ENCODE measurements around the gene CACNA1S. TPM values are rescaled to one million over a fixed set of nuclear protein-coding genes. Genes with fewer than 3 reads are reported as not detected.
A peak's percentile ranks its signal among the peaks of the same experiment; 100 is the strongest.

The CACNA1S gene
- total RNA-seq, 2 experiments from 2014 or later = not detected

DNA sequence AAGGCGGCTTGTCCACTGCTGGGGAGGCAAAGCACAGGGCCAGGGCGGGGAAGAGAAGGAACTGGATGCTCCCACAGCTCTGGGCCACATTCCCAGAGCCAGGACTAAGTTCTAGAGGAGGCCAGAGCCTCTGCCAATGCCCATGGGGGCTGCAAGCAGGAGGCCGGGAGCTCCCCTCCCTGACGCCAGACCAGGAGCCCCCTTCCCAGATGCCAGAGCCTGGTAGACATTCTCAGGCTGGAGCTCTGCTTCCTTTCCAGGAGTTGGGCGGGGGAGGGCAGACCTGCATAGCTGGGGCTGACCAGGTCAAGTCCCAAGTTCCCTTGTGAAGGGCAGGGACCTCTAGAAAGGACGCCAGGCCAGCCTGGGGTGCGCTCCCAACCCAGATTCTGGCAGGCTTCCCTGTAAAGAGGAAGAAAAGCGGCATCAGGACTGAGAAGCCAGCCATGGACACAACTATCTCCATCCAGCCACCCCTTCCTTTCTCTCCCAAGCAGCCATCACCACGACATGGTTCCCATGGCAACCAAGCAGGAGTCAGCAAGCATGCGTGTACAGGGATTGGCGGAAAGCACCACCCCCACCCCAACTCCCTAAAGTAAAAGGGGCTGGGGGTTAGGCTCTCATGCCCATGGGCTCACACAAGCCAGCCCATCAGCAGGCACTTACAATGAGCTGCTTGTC, 102.1 kb downstream of the CACNA1S start:
- CTCF ChIA-PET = interaction anchor here (1.2 to 2.4 kb wide), 4 partner anchors 8 to 30 kb away, joined by 4 to 9 read pairs (median 6); no protein-coding TSS in a partner anchor
- ATAC-seq (no peak), DNase-seq (no peak)
- intact Hi-C loops (cut with DNase I, micrococcal nuclease) = loop anchor here in 1 of 2 experiments (10.0 kb wide), 1 partner anchor 945 kb away; the partner anchor contains the start of gene TIMM17A
- peaks cover 9% of the 10 kb centered on the region for H3K36me3 Mint-ChIP-seq (ENCODE audit: low read depth)
- H3K4me1 Mint-ChIP-seq = peaks cover 51% of the 10 kb centered on the region
- H3K4me3 Mint-ChIP-seq = no peak overlapping the region
- POLR2A ChIA-PET = interaction anchor here (0.6 kb wide), 1 partner anchor 37 kb away, joined by 3 read pairs; no protein-coding TSS in a partner anchor
- H3K27me3 Mint-ChIP-seq = no peaks in the 10 kb centered on the region
- no peaks in the 10 kb centered on the region for H3K9me3 Mint-ChIP-seq (ENCODE audit: low read depth)
- H3K27ac Mint-ChIP-seq = no peak overlapping the region

DNA sequence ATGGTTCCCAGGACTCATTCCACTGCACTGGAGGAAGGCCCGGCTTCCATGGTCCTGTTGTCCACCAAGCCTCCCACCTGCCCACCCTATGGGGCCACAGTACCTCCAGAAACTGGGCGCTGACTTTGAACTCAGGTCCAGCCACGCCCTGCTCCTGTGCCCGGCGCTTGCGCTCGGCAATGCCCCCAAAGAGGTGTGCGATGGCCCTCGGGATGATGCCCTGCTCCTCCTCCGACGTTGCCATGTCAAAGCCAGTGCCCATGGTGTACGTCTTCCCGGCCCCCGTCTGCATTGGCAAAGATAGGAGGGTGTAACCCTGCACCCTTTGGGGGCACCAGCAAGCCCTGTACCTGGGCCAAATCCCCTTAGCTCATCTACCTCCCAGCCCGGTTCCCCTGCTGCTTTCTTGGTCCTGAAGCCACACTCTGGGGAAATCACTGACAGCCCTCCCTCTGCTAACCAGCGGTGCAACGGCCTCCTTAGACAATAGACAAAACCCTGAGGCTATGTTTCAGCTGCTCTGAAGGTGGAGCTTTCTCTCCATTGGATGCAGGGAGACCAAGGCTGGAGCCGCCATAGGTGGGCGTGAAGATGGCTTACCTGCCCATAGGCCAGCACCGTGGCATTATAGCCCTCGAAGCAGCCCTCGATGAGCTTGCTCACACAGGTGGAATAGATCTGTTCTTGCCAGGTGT, 103.4 kb downstream of the CACNA1S start:
- POLR2A ChIA-PET = no interaction called here

DNA sequence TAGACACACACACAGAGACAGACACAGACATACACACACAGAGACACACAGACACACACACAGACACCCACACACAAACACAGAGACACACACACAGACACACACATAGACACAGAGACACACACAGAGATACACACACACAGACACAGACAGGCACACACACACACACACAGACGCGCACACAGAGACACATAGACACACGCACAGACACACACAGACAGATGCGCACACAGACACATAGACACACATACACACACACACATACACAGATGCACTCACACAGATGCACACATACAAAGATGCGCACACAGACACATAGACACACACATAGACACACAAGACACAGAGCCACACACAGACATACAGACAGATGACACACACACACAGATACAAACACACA, 104.7 kb downstream of the CACNA1S start:
- Mint-ChIP-seq H3K27me3 (no peaks in the 10 kb centered on the region), H3K36me3 (ENCODE audit: low read depth) (peaks cover 28% of the 10 kb centered on the region), H3K4me3 (no peak overlapping the region), H3K27ac (no peak overlapping the region), H3K4me1 (peaks cover 41% of the 10 kb centered on the region), H3K9me3 (ENCODE audit: low read depth) (no peaks in the 10 kb centered on the region)
- DNase-seq = no peak
- CTCF ChIA-PET = no interaction called here
- ATAC-seq = no peak
- intact Hi-C loops (cut with DNase I, micrococcal nuclease) = no loop called here
- POLR2A ChIA-PET = no interaction called here

More for the DNA sequence above, 103.4 kb downstream of the CACNA1S start:
- DNase-seq (no peak), ATAC-seq (no peak)
- CTCF ChIA-PET = interaction anchor here (0.6 to 1.8 kb wide), 6 partner anchors 10 to 339 kb away, joined by 3 to 9 read pairs (median 4); partner anchors contain the start of gene DDX59
- no peaks in the 10 kb centered on the region for H3K9me3 Mint-ChIP-seq (ENCODE audit: low read depth)
- peaks cover 17% of the 10 kb centered on the region for H3K36me3 Mint-ChIP-seq (ENCODE audit: low read depth)
- no peaks in the 10 kb centered on the region for H3K27me3 Mint-ChIP-seq
- intact Hi-C loops (cut with DNase I, micrococcal nuclease) = no loop called here
- H3K27ac Mint-ChIP-seq = no peak overlapping the region
- peaks cover 42% of the 10 kb centered on the region for H3K4me1 Mint-ChIP-seq
- H3K4me3 Mint-ChIP-seq = no peak overlapping the region

- Mint-ChIP-seq H3K4me1 (peaks cover 40% of the 10 kb centered on the region), H3K27ac (no peak overlapping the region), H3K9me3 (ENCODE audit: low read depth) (no peaks in the 10 kb centered on the region), H3K27me3 (no peaks in the 10 kb centered on the region), H3K4me3 (no peak overlapping the region), H3K36me3 (ENCODE audit: low read depth) (peaks cover 36% of the 10 kb centered on the region)
- intact Hi-C loops (cut with DNase I, micrococcal nuclease) = no loop called here
- ATAC-seq (no peak), DNase-seq (no peak)
- POLR2A ChIA-PET = no interaction called here
- CTCF ChIA-PET = interaction anchor here (0.9 to 1.4 kb wide), 2 partner anchors 9 to 117 kb away, joined by 3 to 4 read pairs; no protein-coding TSS in a partner anchor
These were observed 105.8 kb downstream of the CACNA1S start for GRCh38 chr1:201006450-201006849.

GRCh38 chr1:201004732-201005131, 107.5 kb downstream of the CACNA1S start:
- DNase-seq (no peak), ATAC-seq (no peak)
- Mint-ChIP-seq H3K4me1 (peaks cover 31% of the 10 kb centered on the region), H3K27me3 (no peaks in the 10 kb centered on the region), H3K27ac (no peak overlapping the region), H3K4me3 (no peak overlapping the region), H3K9me3 (ENCODE audit: low read depth) (no peaks in the 10 kb centered on the region), H3K36me3 (ENCODE audit: low read depth) (peaks cover 38% of the 10 kb centered on the region)
- ChIA-PET CTCF (interaction anchor here (1.1 to 1.2 kb wide), 2 partner anchors 33 to 41 kb away, joined by 4 read pairs; no protein-coding TSS in a partner anchor), POLR2A (no interaction called here)
- intact Hi-C loops (cut with DNase I, micrococcal nuclease) = no loop called here

DNA sequence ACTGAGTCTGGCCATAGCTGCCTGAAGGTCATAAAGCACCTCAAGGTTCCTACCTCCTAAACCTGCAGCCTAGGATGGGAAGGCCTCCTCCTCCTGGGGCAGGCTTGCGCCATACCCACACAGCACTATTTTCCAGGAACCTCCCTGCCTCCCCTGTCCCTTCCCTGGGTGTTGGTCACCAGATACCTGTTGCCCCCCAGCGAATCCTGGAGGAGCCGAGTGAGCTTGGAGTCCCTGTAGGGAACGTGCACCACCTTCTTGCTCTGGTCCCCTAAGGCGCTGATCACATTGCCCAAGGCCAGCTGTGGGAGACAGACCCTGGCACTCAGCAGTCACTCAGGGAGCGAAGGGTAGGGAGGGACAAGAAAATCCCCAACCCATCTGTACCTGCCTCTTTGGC, 108.1 kb downstream of the CACNA1S start:
- Mint-ChIP-seq H3K27ac (no peak overlapping the region), H3K27me3 (no peaks in the 10 kb centered on the region), H3K36me3 (ENCODE audit: low read depth) (peaks cover 40% of the 10 kb centered on the region), H3K4me3 (no peak overlapping the region), H3K4me1 (peaks cover 27% of the 10 kb centered on the region), H3K9me3 (ENCODE audit: low read depth) (no peaks in the 10 kb centered on the region)
- CTCF ChIA-PET = interaction anchor here (0.6 to 1.1 kb wide), 3 partner anchors 32 to 170 kb away, joined by 3 to 4 read pairs (median 3); no protein-coding TSS in a partner anchor
- intact Hi-C loops (cut with DNase I, micrococcal nuclease) = no loop called here
- POLR2A ChIA-PET = no interaction called here
- no peak for DNase-seq
- ATAC-seq = no peak

GRCh38 chr1:201002510-201002909, 109.7 kb downstream of the CACNA1S start:
- ChIA-PET POLR2A (no interaction called here), CTCF (interaction anchor here (0.7 to 1.0 kb wide), 3 partner anchors 23 to 155 kb away, joined by 3 to 6 read pairs (median 3); no protein-coding TSS in a partner anchor)
- intact Hi-C loops (cut with DNase I, micrococcal nuclease) = loop anchor here in 1 of 2 experiments (2.0 kb wide), 1 partner anchor 40 kb away; no protein-coding TSS in a partner anchor
- H3K4me3 Mint-ChIP-seq = no peak overlapping the region
- H3K27me3 Mint-ChIP-seq = no peaks in the 10 kb centered on the region
- H3K27ac Mint-ChIP-seq = peak overlapping the region; percentile 56
- H3K36me3 Mint-ChIP-seq (ENCODE audit: low read depth) = peaks cover 55% of the 10 kb centered on the region
- peaks cover 23% of the 10 kb centered on the region for H3K4me1 Mint-ChIP-seq
- DNase-seq = peak; percentile 35
- no peaks in the 10 kb centered on the region for H3K9me3 Mint-ChIP-seq (ENCODE audit: low read depth)
- peak; percentile 92 for ATAC-seq

DNA sequence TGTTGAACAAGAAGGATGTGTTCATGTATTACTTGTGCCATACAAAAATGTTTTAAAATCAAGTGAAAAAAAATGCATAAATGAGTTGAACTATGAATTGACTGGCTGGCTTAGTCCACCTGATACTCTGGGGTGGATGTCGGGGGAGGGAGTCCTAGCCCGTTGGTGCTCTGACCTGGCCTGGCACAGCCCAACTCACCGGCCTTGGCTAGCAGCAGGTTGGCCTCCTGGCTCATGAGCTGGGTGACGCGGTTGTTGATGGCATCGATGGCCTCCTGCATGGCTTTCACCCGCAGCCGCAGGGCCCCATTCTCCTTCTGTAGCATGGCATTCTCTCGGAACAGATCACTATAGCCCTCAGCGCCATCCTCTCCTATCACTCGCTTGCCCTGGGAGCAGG, 110.3 kb downstream of the CACNA1S start:
- H3K4me1 Mint-ChIP-seq = peaks cover 23% of the 10 kb centered on the region
- peak overlapping the region; percentile 56 for H3K27ac Mint-ChIP-seq
- H3K4me3 Mint-ChIP-seq = no peak overlapping the region
- ChIA-PET CTCF (interaction anchor here (0.7 to 1.0 kb wide), 3 partner anchors 22 to 155 kb away, joined by 3 to 6 read pairs (median 3); no protein-coding TSS in a partner anchor), POLR2A (no interaction called here)
- ATAC-seq (no peak), DNase-seq (no peak)
- no peaks in the 10 kb centered on the region for H3K27me3 Mint-ChIP-seq
- peaks cover 58% of the 10 kb centered on the region for H3K36me3 Mint-ChIP-seq (ENCODE audit: low read depth)
- intact Hi-C loops (cut with DNase I, micrococcal nuclease) = loop anchor here in 1 of 2 experiments (2.0 kb wide), 1 partner anchor 41 kb away; no protein-coding TSS in a partner anchor
- H3K9me3 Mint-ChIP-seq (ENCODE audit: low read depth) = no peaks in the 10 kb centered on the region

GRCh38 chr1:201000391-201000790, 111.8 kb downstream of the CACNA1S start:
- H3K4me1 Mint-ChIP-seq = peaks cover 23% of the 10 kb centered on the region
- ATAC-seq (no peak), DNase-seq (no peak)
- peaks cover 60% of the 10 kb centered on the region for H3K36me3 Mint-ChIP-seq (ENCODE audit: low read depth)
- ChIA-PET CTCF (interaction anchor here (1.2 to 1.5 kb wide), 2 partner anchors 21 to 22 kb away, joined by 4 to 5 read pairs; no protein-coding TSS in a partner anchor), POLR2A (no interaction called here)
- H3K9me3 Mint-ChIP-seq (ENCODE audit: low read depth) = no peaks in the 10 kb centered on the region
- no peak overlapping the region for H3K4me3 Mint-ChIP-seq
- H3K27ac Mint-ChIP-seq = no peak overlapping the region
- H3K27me3 Mint-ChIP-seq = no peaks in the 10 kb centered on the region
- intact Hi-C loops (cut with DNase I, micrococcal nuclease) = no loop called here

GRCh38 chr1:200999667-201000066, 112.6 kb downstream of the CACNA1S start:
- ChIA-PET POLR2A (no interaction called here), CTCF (interaction anchor here (0.5 kb wide), 1 partner anchor 12 kb away, joined by 5 read pairs; no protein-coding TSS in a partner anchor)
- Mint-ChIP-seq H3K4me3 (no peak overlapping the region), H3K27ac (no peak overlapping the region), H3K36me3 (ENCODE audit: low read depth) (peaks cover 55% of the 10 kb centered on the region), H3K27me3 (no peaks in the 10 kb centered on the region), H3K4me1 (peaks cover 20% of the 10 kb centered on the region), H3K9me3 (ENCODE audit: low read depth) (no peaks in the 10 kb centered on the region)
- intact Hi-C loops (cut with DNase I, micrococcal nuclease) = no loop called here
- ATAC-seq (no peak), DNase-seq (no peak)

GRCh38 chr1:200998323-200998722, 113.9 kb downstream of the CACNA1S start:
- Mint-ChIP-seq H3K27me3 (no peaks in the 10 kb centered on the region), H3K9me3 (ENCODE audit: low read depth) (no peaks in the 10 kb centered on the region), H3K4me1 (peaks cover 16% of the 10 kb centered on the region), H3K36me3 (ENCODE audit: low read depth) (peaks cover 51% of the 10 kb centered on the region), H3K4me3 (no peak overlapping the region), H3K27ac (no peak overlapping the region)
- CTCF ChIA-PET = interaction anchor here (0.6 to 1.2 kb wide), 5 partner anchors 11 to 447 kb away, joined by 3 to 4 read pairs (median 3); no protein-coding TSS in a partner anchor
- POLR2A ChIA-PET = no interaction called here
- ATAC-seq (no peak), DNase-seq (no peak)
- intact Hi-C loops (cut with DNase I, micrococcal nuclease) = no loop called here

Data from activated CD4-positive, alpha-beta T cell treated with anti-CD3 and anti-CD28 coated beads for 36 hours (primary cell).